Ovary (tissue), 9 donors: Measurements from ENCODE around the gene CD247. TPM values are rescaled to one million over a fixed set of nuclear protein-coding genes. Genes with fewer than 3 reads are reported as not detected.

Source experiments
- DNase-seq, 5 donors: peaks; one replicate each; pipeline ENCODE4 v3.0.0-alpha.2; 2019 to 2020
- H3K27ac ChIP-seq, 2 donors: fragments of 200-600 bp; one replicate each; pipeline versions ENCODE4 v1.5.1 to v1.8.0; 2019 to 2022
- H3K27me3 ChIP-seq: fragments of 200-600 bp; one replicate; pipeline ENCODE4 v1.8.0; 2022
- H3K36me3 ChIP-seq: fragments of 200-600 bp; sonication (generic); one replicate; pipeline ENCODE4 v1.5.1; 2019
- H3K4me1 ChIP-seq: one replicate; pipeline ENCODE4 v1.8.1; 2013; ENCODE audit warnings: mild to moderate bottlenecking, moderate library complexity; ENCODE audit not compliant: insufficient read depth
- H3K4me3 ChIP-seq: fragments of 200-600 bp; sonication (generic); one replicate; pipeline ENCODE4 v1.5.1; 2017
- H3K9me3 ChIP-seq, 2 donors: fragments of 200-600 bp in 1 of 2; sonication (generic) in 1 of 2; one replicate each; pipeline versions ENCODE4 v1.5.1 to v1.8.1; 2013 to 2019; ENCODE audit warnings: mild to moderate bottlenecking in 1 of 2, moderate library complexity in 1 of 2
- CTCF ChIP-seq, 3 donors: fragments of 450-650 bp in 2 of 3; fragments of 200-600 bp in 1 of 3; IDR thresholded peaks; one replicate each; pipeline versions ENCODE4 v1.5.1 to v1.8.0; 2016 to 2022; ENCODE audit warnings: antibody characterized with exemption in 3 of 3, mild to moderate bottlenecking in 1 of 3
- EP300 ChIP-seq: sonication (generic); formaldehyde crosslinking; IDR thresholded peaks from one replicate; pipeline ENCODE4 v1.6.1; 2017; ENCODE audit warnings: antibody characterized with exemption
- POLR2A ChIP-seq: fragments of 450-650 bp; IDR thresholded peaks from one replicate; pipeline ENCODE4 v1.6.1; 2017; ENCODE audit warnings: antibody characterized with exemption, mild to moderate bottlenecking, moderate library complexity
- WGBS, 3 donors: extraction: QIAGEN DNeasy Blood & Tissue Kit in 1 of 3; methylation state at CpG; one replicate each; pipeline versions ENCODE4 v1.1.5 to v1.1.7; 2013 to 2017; 5-methylcytosine and 5-hydroxymethylcytosine counted together
- intact Hi-C, 4 donors: fragments of 100-400 bp; cut with DNase I; formaldehyde crosslinking; loops; one replicate each; pipeline versions ENCODE4 v1.11.0 to v1.15.1; 2022 to 2023
- polyA plus RNA-seq, 2 donors: library from polyadenylated mRNA; stranded (reverse); fragments of 200-250 nt in 1 of 2; fragments of 350-450 nt in 1 of 2; fragmentation: Illumina TruSeq in 1 of 2; extraction: RNeasy Lipid Tissue Mini Kit (QIAGEN cat#74804) in 1 of 2; gene quantifications; one replicate each; pipeline ENCODE4 v1.2.3, GENCODE V29; 2013 to 2014
- total RNA-seq, 7 donors: library from RNA; depleted of rRNA in 2 of 7; stranded (reverse); fragments of >200 nt in 2 of 7; fragmentation: NEBNext Ultra II Directional in 3 of 7; extraction: Animal tissue kit (Norgen Biotek cat#: 25700) in 3 of 7; gene quantifications; one replicate each; pipeline versions ENCODE4 v1.1.0 to v1.2.4, GENCODE V29; 2016 to 2023
- donor health status: DM: no; HTN: no; CAD: no; lungs with moderate emphysema.
- donor health status: DM: no; HTN: no; CAD: no.
- donor health status: Bipolar disorder and iron deficiency.
- donor health status: DM: yes; HTN: yes; CAD: no.
- donor health status: DM: no; HTN: no; CAD: no.
- donor health status: DM: yes; HTN: yes; CAD: no.

CD247 gene
- total and polyA plus RNA-seq, 9 donors = 0.32 to 3.3 (median 0.47) TPM

- Histone ChIP-seq H3K4me3 (no peak overlapping the region), H3K36me3 (no peaks in the 10 kb centered on the region), H3K27me3 (no peaks in the 10 kb centered on the region), H3K27ac (no peak overlapping the region), H3K9me3 (no peaks in the 10 kb centered on the region), H3K4me1 (no peaks in the 10 kb centered on the region)
- intact Hi-C loops = no loop called here
- no peak for TF ChIP-seq CTCF (IDR thresholded peaks at IDR 0.05)
- TF ChIP-seq EP300 = no peak
- no peak for TF ChIP-seq POLR2A
- no peak for DNase-seq
- WGBS, 3 donors = 63 to 70% (median 70%) methylated on average over 14 of the region's 14 CpGs
Observed at GRCh38 chr1:167503626-167504466, 14.5 kb downstream of the CD247 start.

GRCh38 chr1:167502719-167503462 lies 15.4 kb downstream of the CD247 start:
- TF ChIP-seq POLR2A (no peak), EP300 (no peak), CTCF (IDR thresholded peaks at IDR 0.05) (no peak)
- Histone ChIP-seq H3K27ac (no peak overlapping the region), H3K9me3 (no peaks in the 10 kb centered on the region), H3K4me3 (no peak overlapping the region), H3K27me3 (no peaks in the 10 kb centered on the region), H3K36me3 (no peaks in the 10 kb centered on the region), H3K4me1 (no peaks in the 10 kb centered on the region)
- DNase-seq = no peak
- intact Hi-C loops = no loop called here
- WGBS, 3 donors = 32 to 50% (median 46%) methylated on average over 4 of the region's 4 CpGs

- 66 to 74% (median 74%) methylated on average over 5 of the region's 5 CpGs for WGBS, 3 donors
- H3K27ac ChIP-seq = no peak overlapping the region
- no peaks in the 10 kb centered on the region for H3K27me3 ChIP-seq
- intact Hi-C loops = no loop called here
- H3K4me3 ChIP-seq = no peak overlapping the region
- no peaks in the 10 kb centered on the region for H3K4me1 ChIP-seq
- DNase-seq = no peak
- TF ChIP-seq CTCF (IDR thresholded peaks at IDR 0.05) (no peak), POLR2A (no peak), EP300 (no peak)
- no peaks in the 10 kb centered on the region for H3K36me3 ChIP-seq
- H3K9me3 ChIP-seq = no peaks in the 10 kb centered on the region
Observed at GRCh38 chr1:167502192-167502551, 16.2 kb downstream of the CD247 start.

- TF ChIP-seq POLR2A (no peak), EP300 (no peak), CTCF (IDR thresholded peaks at IDR 0.05) (no peak)
- Histone ChIP-seq H3K4me1 (no peaks in the 10 kb centered on the region), H3K9me3 (no peaks in the 10 kb centered on the region), H3K4me3 (no peak overlapping the region), H3K36me3 (no peaks in the 10 kb centered on the region), H3K27ac (no peak overlapping the region), H3K27me3 (no peaks in the 10 kb centered on the region)
- no peak for DNase-seq
- intact Hi-C loops = no loop called here
- 48 to 50% (median 48%) methylated on average over 10 of the region's 10 CpGs for WGBS, 3 donors
Observed at GRCh38 chr1:167501515-167502191, 16.7 kb downstream of the CD247 start.
